NCI-H1092 treated with DMSO at 0.1 percent for 48 hours (cell line): Measurements from ENCODE around the gene CFAP73.

Experiments used
- DNase-seq: peaks from one replicate; lab custom pipeline; 2025; lab: John Stamatoyannopoulos, UW

CFAP73 gene

GRCh38 chr12:113164014-113164413, 14.5 kb downstream of the CFAP73 start:
- DNase-seq: no peak

DNA sequence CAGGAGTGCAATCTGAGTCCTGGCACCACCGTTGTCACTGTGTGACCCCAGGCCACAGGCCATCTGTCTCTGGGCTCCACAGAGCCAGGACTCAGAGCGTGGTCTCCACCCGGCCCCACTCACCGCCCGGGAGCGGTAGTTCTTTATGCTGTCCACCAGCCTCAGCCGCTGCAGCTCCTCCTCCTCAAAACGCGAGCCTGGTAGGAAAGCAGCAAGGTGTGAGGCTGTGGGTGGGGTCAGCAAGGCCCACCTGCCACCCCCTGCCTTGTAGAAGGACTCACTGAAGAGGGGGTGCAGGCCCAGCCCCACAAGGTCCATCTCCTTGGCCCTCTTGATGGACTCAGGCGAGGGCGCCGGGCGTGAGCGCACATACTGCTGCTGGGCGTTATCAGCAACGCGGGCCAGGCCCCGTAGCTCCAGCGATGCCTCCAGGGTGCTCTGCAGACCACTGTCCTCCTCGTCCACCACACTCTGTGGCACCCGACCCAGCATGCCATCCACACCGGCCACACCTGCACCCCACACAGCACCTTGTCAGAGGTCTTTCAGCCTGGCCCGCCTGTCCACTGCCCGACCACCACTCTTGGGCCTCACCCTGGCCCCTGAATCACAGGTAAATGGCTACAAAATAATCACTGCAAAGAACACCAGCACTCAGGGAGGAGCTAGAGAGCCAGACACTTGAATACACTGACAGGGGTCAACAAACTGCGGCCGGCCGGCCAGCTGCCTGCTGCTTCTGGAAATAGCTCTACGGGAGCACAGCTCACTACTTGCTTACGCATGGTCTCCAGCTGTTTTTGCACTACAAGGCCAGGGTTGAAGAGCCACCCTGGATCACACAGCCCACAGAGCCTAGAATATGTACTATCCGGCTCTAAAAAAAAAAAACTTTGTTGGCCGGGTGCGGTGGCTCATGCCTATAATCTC, 16.3 kb downstream of the CFAP73 start:
- DNase-seq: no peak

DNA sequence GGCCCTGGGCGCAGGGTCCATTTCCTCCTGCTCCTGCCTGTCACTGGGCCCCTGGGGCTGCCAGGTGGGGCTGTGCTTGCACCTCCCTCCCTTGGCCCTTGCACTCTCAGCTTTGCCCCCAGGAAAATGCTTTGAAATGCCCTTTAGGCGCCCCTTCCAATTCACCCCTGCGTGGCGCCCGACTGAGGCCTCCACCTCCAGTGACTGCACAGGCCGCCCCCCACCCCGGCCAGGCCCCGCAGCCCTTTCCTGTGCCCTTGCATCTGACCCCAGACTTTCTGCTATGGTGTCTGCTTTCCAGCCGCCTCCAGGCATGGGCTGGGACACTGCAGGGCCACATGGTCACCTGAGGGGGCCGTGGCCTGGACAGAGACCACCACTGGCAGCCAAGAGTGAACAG, 18.3 kb downstream of the CFAP73 start:
- no peak for DNase-seq

GRCh38 chr12:113169697-113170096, 20.2 kb downstream of the CFAP73 start:
- no peak for DNase-seq

- no peak for DNase-seq
Observed at GRCh38 chr12:113170457-113170856, 20.9 kb downstream of the CFAP73 start.

DNA sequence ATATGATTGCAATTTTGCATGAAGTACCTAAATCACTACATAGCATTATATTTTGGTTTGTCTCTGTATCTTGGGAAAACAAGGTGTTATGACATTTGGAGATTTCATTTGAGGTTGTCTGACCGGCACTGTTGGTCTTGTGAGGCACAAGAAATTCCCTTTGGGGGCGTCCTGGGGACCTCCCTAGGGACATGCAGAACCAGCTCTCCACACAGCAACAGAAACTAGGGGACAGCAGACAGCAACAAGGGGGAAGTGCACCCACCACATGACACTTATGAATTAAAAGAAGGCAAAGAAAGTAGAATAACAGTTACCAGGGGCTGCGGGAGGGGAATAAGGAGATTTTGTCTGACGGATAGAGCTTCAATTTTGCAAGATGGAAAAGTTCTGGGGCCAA, 21.4 kb downstream of the CFAP73 start:
- no peak for DNase-seq

DNA sequence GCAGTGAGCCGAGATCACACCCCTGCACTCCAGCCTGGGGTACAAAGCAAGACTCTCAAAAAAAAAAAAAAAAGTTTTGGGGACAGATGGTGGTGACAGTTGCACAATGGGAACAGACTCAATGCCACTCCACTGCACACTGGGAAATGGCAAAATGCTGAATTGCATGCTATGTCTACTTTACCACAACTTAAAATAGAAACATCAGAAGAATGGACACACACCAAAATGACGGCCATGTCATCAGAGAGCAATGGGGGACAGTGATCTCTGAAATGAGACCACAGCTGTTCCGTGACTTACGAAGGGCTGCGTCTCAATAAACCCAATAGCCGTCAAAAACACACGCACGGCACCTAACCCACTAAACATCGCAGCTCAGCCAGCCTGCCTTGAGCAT, 22.0 kb downstream of the CFAP73 start:
- no peak for DNase-seq

DNA sequence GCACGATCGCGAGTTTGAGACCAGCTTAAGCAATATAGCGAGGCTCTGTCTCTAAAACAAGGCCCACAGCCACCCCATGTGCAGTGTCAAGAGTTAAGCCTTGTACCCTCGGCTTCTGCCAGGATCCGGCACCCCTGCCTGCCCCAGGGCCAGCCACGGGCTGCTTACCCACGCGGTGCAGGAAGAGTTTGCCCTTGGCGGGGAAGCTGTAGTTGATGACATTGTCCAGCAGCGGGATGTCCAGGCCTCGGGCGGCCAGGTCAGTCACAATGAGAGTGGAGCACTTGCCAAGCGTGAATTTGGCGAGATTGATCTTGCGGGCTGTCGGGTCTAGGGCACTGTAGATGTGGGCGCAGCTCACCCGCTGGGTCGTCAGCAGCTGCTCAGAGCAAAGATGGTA, 22.7 kb downstream of the CFAP73 start:
- DNase-seq: no peak

GRCh38 chr12:113173081-113173698, 23.7 kb downstream of the CFAP73 start:
- DNase-seq: no peak

GRCh38 chr12:113174461-113175384, 25.2 kb downstream of the CFAP73 start:
- no peak for DNase-seq

DNA sequence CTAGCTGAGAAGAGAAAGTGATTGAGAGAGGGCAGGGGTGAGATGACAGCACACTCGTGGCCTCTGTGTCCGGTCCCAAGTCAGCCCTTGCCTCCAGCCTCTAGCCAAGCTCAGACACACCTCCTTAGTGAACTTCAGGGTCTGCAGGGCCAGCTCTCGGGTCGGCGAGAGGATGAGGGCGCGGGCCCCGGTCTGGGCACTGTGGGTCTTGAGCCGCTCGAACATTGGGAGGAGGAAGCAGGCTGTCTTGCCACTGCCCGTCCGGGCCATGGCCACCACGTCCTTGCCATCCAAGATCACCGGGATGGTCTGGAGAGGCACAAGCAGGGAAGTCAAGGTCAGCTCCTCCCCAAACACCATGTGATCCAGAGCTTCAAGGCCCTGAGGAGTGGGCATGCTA, 29.5 kb downstream of the CFAP73 start:
- no peak for DNase-seq

DNA sequence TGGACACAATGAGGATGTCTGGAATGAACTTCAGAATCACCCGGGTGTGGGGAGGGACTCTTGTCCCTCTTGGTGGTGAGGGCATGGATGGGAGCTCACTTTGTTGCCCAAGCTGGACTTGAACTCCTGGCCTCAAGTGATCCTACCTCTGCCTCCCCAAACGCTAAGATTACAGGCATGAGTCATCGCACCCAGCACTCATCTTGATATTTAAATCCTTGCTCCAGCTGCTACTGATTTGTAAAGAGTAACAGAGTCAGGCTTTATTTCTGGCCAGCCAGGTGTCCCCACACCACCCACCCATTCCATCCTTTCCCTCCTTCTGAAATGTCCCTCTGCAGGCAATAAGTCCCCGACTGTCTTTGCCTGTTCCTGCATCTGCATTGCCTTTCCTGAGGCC, 30.8 kb downstream of the CFAP73 start:
- DNase-seq: no peak

GRCh38 chr12:113181975-113182374, 32.5 kb downstream of the CFAP73 start:
- DNase-seq: no peak

- DNase-seq: no peak
Observed at GRCh38 chr12:113183030-113183589, 33.6 kb downstream of the CFAP73 start.

- DNase-seq: no peak
Observed at GRCh38 chr12:113184098-113184899, 34.8 kb downstream of the CFAP73 start.

DNA sequence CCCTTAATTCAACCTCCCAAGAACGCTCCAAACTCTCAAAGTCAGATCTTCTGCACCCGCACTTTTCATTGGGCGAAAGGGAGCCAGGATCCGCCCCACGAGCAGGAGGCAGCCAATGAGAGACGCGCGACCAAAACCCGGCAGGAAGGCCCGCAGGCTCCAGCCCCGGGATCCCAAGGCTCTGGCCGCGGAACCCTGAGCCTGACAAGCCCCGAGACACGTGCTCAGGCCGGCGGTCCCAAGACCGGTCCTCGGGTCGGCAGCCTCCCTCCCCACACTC, 35.3 kb downstream of the CFAP73 start:
- peak; percentile 62 for DNase-seq

DNA sequence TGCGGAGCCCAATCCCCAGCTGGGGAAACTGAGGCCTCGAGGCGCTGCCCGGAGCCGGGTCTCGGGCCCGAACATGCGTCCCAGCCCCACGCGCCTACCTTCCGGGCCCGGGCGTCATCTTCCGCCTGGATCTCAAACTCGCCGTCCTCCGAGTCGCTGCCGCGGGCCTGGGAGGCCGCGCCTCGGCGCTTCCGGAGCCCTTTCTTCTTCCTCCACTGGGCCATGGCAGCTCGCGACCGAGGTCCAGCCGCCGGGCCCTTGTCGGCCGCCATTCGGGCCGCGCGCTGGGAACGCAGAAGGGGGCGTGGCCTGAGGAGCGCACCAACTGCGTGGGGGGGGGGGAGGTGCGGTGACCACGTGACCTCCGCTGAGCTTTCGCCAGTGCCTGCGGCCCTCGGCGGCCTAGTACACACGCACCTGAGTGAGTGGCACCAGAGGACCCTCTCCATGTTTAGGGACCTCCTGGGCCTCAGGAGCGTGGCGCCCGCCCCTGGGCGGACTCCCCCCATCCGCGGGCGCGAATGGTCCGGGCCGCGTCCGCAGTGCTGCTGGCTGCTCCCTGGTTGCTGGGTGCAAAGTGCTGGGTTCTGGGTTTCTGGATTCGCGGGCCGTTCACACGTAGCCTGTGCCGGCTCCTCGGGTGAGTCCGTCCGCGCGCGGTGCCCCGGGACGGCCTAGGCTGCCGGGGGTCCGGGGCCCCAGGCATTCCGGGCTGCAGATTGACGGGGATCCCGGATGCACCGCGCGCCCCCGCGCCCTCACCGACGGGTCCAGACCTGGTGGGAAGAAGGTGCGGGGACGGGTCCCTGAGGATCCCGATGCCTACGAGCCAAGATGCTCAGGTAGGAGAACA, 35.9 kb downstream of the CFAP73 start, which contains the start of the genes DDX54 and RITA1:
DDX54 (minus strand) TSS at position 299 of the 853 bp plus-strand sequence; CDS start at position 272, 27 bp downstream.
RITA1 (plus strand) TSS at position 542 of the 853 bp plus-strand sequence. CDS start 1,026 bp downstream, outside the sequence.
- DNase-seq: peak; percentile 81

DNA sequence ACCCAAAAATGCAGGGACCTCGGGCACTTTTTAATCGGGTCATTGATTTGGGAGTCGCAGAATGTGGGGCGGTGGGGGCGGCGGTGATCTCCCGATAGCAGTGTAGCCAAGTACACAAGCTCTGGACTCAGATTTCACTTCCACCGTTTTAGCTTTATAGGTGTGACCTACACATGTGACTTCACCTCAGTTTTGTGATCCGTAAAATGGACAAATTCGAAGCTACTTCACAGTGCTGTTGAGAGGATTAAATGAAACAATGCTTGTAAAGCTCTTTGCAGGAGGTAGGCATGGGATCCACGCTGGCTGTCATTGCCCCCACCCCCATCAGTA, 36.5 kb downstream of the CFAP73 start:
- DNase-seq: no peak

DNA sequence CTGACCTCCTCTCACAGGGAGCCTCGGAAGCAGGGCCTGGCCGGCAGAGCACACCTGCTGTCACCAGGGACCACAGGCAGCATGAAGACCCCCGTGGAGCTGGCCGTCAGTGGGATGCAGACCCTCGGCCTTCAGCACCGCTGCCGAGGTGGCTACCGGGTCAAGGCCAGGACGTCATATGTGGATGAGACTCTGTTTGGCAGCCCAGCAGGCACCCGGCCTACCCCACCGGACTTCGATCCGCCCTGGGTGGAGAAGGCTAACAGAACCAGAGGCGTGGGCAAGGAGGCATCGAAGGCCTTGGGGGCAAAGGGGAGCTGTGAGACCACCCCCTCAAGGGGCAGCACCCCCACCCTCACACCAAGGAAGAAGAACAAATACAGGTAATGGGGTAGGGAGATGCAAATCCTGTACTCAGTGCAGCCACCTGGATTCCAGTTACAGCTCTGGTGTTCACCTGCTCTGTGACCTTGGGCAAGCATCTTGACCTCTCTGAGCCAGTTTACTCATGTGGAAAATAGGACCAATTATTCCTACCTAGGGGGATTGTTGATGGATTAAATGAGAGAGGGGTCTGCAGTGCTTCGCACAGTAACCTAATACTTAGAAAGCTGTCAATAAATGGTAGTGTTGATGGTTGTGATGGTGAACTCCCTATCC, 37.3 kb downstream of the CFAP73 start:
- no peak for DNase-seq

DNA sequence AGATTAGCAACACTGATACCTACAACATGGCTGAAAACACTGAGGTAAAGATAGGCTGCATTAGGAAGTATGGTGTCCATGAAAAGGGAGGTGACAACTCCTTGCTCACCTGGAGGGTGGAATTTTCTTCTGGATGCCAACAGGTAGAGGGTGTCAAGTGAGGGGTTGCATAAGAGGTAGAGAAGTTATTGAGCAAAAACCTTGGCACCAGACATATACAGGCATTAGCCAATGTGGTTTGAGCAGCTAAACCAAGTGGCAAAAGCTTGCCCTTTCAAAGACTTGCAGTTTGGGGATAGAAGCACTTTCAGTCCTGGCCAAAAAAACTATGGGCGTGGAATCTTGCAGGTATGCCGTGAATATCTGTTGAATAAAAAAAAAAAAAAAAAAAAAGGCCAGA, 39.8 kb downstream of the CFAP73 start:
- DNase-seq: no peak
